Transverse colon (tissue), 4 donors: ENCODE results near the gene MND1. TPM values are rescaled to one million over a fixed set of nuclear protein-coding genes. Genes with fewer than 3 reads are reported as not detected.

Source experiments
- DNase-seq: peaks from one replicate; pipeline ENCODE4 v3.0.0-alpha.2; 2019
- H3K27ac ChIP-seq, 4 donors: fragments of 200-600 bp; sonication (generic); 2 replicates each; pipeline ENCODE4 v1.5.1; 2016 to 2018; ENCODE audit warnings: inconsistent platforms in 4 of 4
- H3K27me3 ChIP-seq: fragments of 200-600 bp; sonication (generic); 2 replicates; pipeline ENCODE4 v1.5.1; 2017; ENCODE audit warnings: inconsistent platforms
- H3K36me3 ChIP-seq, 4 donors: fragments of 200-600 bp; sonication (generic); 2 replicates each; pipeline ENCODE4 v1.5.1; 2017 to 2019; ENCODE audit warnings: inconsistent platforms in 4 of 4
- H3K4me1 ChIP-seq, 4 donors: fragments of 200-600 bp; sonication (generic); 2 replicates each; pipeline ENCODE4 v1.5.1; 2017 to 2020; ENCODE audit warnings: inconsistent platforms in 4 of 4
- H3K4me3 ChIP-seq, 4 donors: fragments of 200-600 bp; sonication (generic); 1 replicate in 1 of 4; 2 replicates in 3 of 4; pipeline versions ENCODE4 v1.5.1 to v1.6.1; 2017 to 2019; ENCODE audit warnings: inconsistent platforms in 4 of 4
- H3K9me3 ChIP-seq, 2 donors: fragments of 200-600 bp; sonication (generic); 2 replicates each; pipeline ENCODE4 v1.5.1; 2017 to 2019; ENCODE audit warnings: inconsistent platforms in 2 of 2
- CTCF ChIP-seq, 5 experiments: fragments of 200-600 bp in 3 of 5; fragments of 450-650 bp in 2 of 5; sonication (generic) in 3 of 5; IDR thresholded peaks; 1 replicate in 2 of 5; 2 replicates in 3 of 5; pipeline ENCODE4 v1.5.1; 2016 to 2017; ENCODE audit warnings: antibody characterized with exemption in 5 of 5, inconsistent platforms in 3 of 5, mild to moderate bottlenecking in 2 of 5, moderate library complexity in 1 of 5
- EP300 ChIP-seq: sonication (generic); formaldehyde crosslinking; IDR thresholded peaks from one replicate; pipeline ENCODE4 v1.6.1; 2017; ENCODE audit warnings: antibody characterized with exemption, low read depth
- POLR2A ChIP-seq: fragments of 450-650 bp; IDR thresholded peaks from one replicate; pipeline ENCODE4 v1.6.1; 2016; ENCODE audit warnings: antibody characterized with exemption, mild to moderate bottlenecking, moderate library complexity
- POLR2AphosphoS5 ChIP-seq, 3 donors: sonication (generic); formaldehyde crosslinking; IDR thresholded peaks; one replicate each; pipeline ENCODE4 v1.6.1; 2016; ENCODE audit warnings: antibody characterized with exemption in 3 of 3
- WGBS, 2 donors: methylation state at CpG; one replicate each; pipeline ENCODE4 v1.1.5; 2018; ENCODE audit warnings: low coverage in 1 of 2; 5-methylcytosine and 5-hydroxymethylcytosine counted together
- in situ Hi-C, 4 donors: fragments of 200-750 bp; cut with MboI; loops; one replicate each; pipeline versions ENCODE4 v1.15.0 to v1.15.1; 2017; ENCODE audit warnings: low sequenced_read_pairs in 3 of 4, low pct_ligation_motif_present in 1 of 4, low pct_unique_long_range_greater_than_20kb in 1 of 4
- intact Hi-C: fragments of 100-400 bp; cut with DNase I; formaldehyde crosslinking; loops from one replicate; pipeline ENCODE4 v1.15.1; 2023; ENCODE audit warnings: low total_unique reads
- total RNA-seq, 4 donors: library from RNA; depleted of rRNA; stranded (reverse); fragments of >200 nt; gene quantifications; one replicate each; pipeline ENCODE4 v1.1.0, GENCODE V29; 2016

The MND1 gene
- total RNA-seq, 4 donors from 2014 or later = 0.80 to 3.2 (median 1.4) TPM; not detected in 1

DNA sequence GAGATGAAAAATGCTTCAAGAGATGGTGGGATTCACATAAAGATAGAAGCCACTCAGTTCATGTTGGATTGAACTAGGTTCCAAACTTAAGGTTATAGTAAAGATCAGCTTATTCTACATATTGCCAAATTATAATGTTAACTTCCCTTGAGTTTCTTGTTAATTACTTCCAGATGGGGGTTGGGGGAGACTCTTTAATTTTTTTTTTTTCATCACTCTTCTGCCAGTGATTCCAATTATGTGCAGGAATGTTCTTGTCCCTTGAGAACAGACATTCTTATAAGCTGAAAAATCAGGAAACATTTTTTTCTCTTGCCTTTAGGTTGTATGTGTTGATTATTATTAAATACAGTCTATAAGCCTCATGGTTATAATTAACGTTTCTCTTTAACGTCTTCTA lies 30.0 kb downstream of the MND1 start:
- H3K36me3 ChIP-seq = no peaks in the 10 kb centered on the region
- no peaks in the 10 kb centered on the region for H3K4me1 ChIP-seq
- 75 to 88% methylated on average over 2 of the region's 2 CpGs for WGBS, 2 donors
- no peak for DNase-seq
- peaks cover 0 to 3% of the 10 kb centered on the region in 2 donors for H3K9me3 ChIP-seq
- TF ChIP-seq POLR2AphosphoS5 (IDR thresholded peaks at IDR 0.05) (no peak), POLR2A (no peak), CTCF (IDR thresholded peaks at IDR 0.05) (no peak), EP300 (no peak)
- in situ Hi-C loops = no loop called here
- no peak overlapping the region for H3K27ac ChIP-seq
- H3K4me3 ChIP-seq = no peak overlapping the region
- intact Hi-C loops = no loop called here
- H3K27me3 ChIP-seq = no peaks in the 10 kb centered on the region

GRCh38 chr4:153375303-153375702 lies 30.8 kb downstream of the MND1 start:
- H3K27me3 ChIP-seq = no peaks in the 10 kb centered on the region
- H3K4me3 ChIP-seq = no peak overlapping the region
- no peak for TF ChIP-seq POLR2A
- TF ChIP-seq EP300 = no peak
- no peak for TF ChIP-seq CTCF (IDR thresholded peaks at IDR 0.05)
- TF ChIP-seq POLR2AphosphoS5 (IDR thresholded peaks at IDR 0.05) = no peak
- intact Hi-C loops (no loop called here), in situ Hi-C loops (no loop called here)
- H3K27ac ChIP-seq = no peak overlapping the region
- no peaks in the 10 kb centered on the region for H3K4me1 ChIP-seq
- no peaks in the 10 kb centered on the region for H3K36me3 ChIP-seq
- WGBS, 2 donors = 78 to 80% methylated on average over 1 of the region's 1 CpG
- H3K9me3 ChIP-seq = peaks cover 0 to 3% of the 10 kb centered on the region in 2 donors
- no peak for DNase-seq

DNA sequence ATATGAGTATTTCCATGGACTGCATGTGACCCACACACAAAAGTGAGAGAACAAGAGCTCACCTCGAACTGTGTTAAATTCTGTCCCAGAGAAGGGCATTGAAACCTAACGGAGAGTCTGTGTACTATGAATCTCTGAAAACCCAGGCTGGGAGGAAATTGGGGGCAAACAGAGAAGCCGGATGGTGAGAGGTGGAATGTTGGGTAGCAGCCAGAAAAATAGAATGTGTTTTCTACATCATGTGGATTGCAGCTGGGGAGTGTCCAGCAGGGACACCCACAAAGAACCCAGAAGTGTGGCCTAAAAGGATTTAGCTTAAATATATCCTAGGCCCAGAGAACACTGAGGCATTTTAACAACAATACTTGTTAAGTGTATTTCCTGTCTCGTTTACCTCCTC lies 38.6 kb downstream of the MND1 start:
- no peaks in the 10 kb centered on the region for H3K9me3 ChIP-seq
- no peaks in the 10 kb centered on the region for H3K36me3 ChIP-seq
- intact Hi-C loops (no loop called here), in situ Hi-C loops (no loop called here)
- H3K4me1 ChIP-seq = no peaks in the 10 kb centered on the region
- DNase-seq = no peak
- no peaks in the 10 kb centered on the region for H3K27me3 ChIP-seq
- no peak overlapping the region for H3K4me3 ChIP-seq
- 86 to 88% methylated on average over 4 of the region's 4 CpGs for WGBS, 2 donors
- TF ChIP-seq EP300 (no peak), CTCF (IDR thresholded peaks at IDR 0.05) (no peak), POLR2A (no peak), POLR2AphosphoS5 (IDR thresholded peaks at IDR 0.05) (no peak)
- no peak overlapping the region for H3K27ac ChIP-seq

- no peaks in the 10 kb centered on the region for H3K27me3 ChIP-seq
- no peaks in the 10 kb centered on the region for H3K9me3 ChIP-seq
- no peak for DNase-seq
- H3K27ac ChIP-seq = no peak overlapping the region
- in situ Hi-C loops (no loop called here), intact Hi-C loops (no loop called here)
- no peak overlapping the region for H3K4me3 ChIP-seq
- no peaks in the 10 kb centered on the region for H3K4me1 ChIP-seq
- no peak for TF ChIP-seq CTCF (IDR thresholded peaks at IDR 0.05)
- no peak for TF ChIP-seq EP300
- TF ChIP-seq POLR2AphosphoS5 (IDR thresholded peaks at IDR 0.05) = no peak
- TF ChIP-seq POLR2A = no peak
- WGBS, 2 donors = 100% methylated on average over 1 of the region's 1 CpG; no CpG with 5 or more reads in 1 of the 2 donors
- no peaks in the 10 kb centered on the region for H3K36me3 ChIP-seq
These were observed 39.7 kb downstream of the MND1 start for GRCh38 chr4:153384160-153384559.
